ENCODE results near the gene FLCN.

The FLCN gene

DNA sequence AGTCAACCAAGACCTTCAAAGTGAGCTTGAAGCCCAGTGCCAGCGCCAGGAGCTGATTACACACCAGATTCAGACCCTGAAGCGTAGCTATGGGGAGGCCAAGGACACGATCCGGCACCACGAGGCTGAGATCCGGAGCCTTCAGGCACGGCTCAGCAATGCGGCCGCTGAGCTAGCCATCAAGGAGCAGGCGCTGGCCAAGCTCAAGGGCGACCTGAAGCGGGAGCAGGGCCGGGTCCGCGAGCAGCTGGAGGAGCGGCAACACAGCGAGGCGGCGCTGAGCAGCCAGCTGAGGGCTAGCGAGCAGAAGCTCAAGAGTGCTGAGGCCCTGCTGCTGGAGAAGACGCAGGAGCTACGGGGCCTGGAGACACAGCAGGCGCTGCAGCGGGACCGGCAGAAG lies 72.8 kb downstream of the FLCN start:
- DNase-seq, result no peak

Data from Kasumi-1 (cell line).